Fibroblast of pulmonary artery (primary cell): ENCODE measurements around the gene LRMDA.

Experiments
- DNase-seq: peaks from one replicate; pipeline ENCODE4 v3.0.0-alpha.2; 2010; ENCODE audit warnings: low read depth
- H3K4me3 ChIP-seq: replicated peaks from 2 replicates; pipeline ENCODE4 v1.5.1; 2011; ENCODE audit warnings: low read depth, mild to moderate bottlenecking, control low read depth, low read length, moderate library complexity
- CTCF ChIP-seq: IDR thresholded peaks from 2 replicates; pipeline ENCODE4 v1.5.1; 2011; ENCODE audit warnings: mild to moderate bottlenecking, control low read depth, low read length, inconsistent platforms; ENCODE audit errors: missing control alignments

Gene LRMDA

GRCh38 chr10:76429368-76430060 lies 998.1 kb downstream of the LRMDA start:
- no peak for TF ChIP-seq CTCF
- DNase-seq, result no peak
- no peak overlapping the region for H3K4me3 ChIP-seq

- H3K4me3 ChIP-seq, result no peak overlapping the region
- no peak for DNase-seq
- no peak for TF ChIP-seq CTCF
These were observed 998.7 kb downstream of the LRMDA start for GRCh38 chr10:76430061-76430645.

- DNase-seq, result peak; percentile 75
- no peak overlapping the region for H3K4me3 ChIP-seq
- no peak for TF ChIP-seq CTCF
These were observed 1000.9 kb downstream of the LRMDA start for GRCh38 chr10:76432016-76433012.

- H3K4me3 ChIP-seq, result no peak overlapping the region
- no peak for DNase-seq
- TF ChIP-seq CTCF, result no peak
These were observed 1002.0 kb downstream of the LRMDA start for GRCh38 chr10:76433161-76434005.

- TF ChIP-seq CTCF, result no peak
- no peak for DNase-seq
- H3K4me3 ChIP-seq, result no peak overlapping the region
These were observed 1003.7 kb downstream of the LRMDA start for GRCh38 chr10:76435157-76435556.

- no peak for TF ChIP-seq CTCF
- no peak overlapping the region for H3K4me3 ChIP-seq
- no peak for DNase-seq
These were observed 1005.0 kb downstream of the LRMDA start for GRCh38 chr10:76436401-76436811.
